Liver (tissue), 10 donors: ENCODE measurements around the gene ATP2C1. TPM values are rescaled to one million over a fixed set of nuclear protein-coding genes. Genes with fewer than 3 reads are reported as not detected.
A peak's percentile ranks its signal among the peaks of the same experiment; 100 is the strongest.

ENCODE experiments used
- DNase-seq: peaks from one replicate; pipeline ENCODE4 v3.0.0-alpha.2; 2017; ENCODE audit warnings: low spot score
- H3K27ac ChIP-seq, 2 donors: one replicate each; pipeline ENCODE4 v1.7.0; 2013; ENCODE audit warnings: inconsistent platforms in 2 of 2, low read length in 2 of 2, control low read depth in 1 of 2, low read depth in 1 of 2, mild to moderate bottlenecking in 1 of 2
- H3K27me3 ChIP-seq, 4 donors: one replicate each; pipeline versions ENCODE4 v1.6.1 to v1.7.0; 2013; ENCODE audit warnings: low read length in 3 of 4, inconsistent platforms in 1 of 4, mild to moderate bottlenecking in 1 of 4, moderate library complexity in 1 of 4; ENCODE audit not compliant: control insufficient read depth in 4 of 4, insufficient read depth in 4 of 4
- H3K36me3 ChIP-seq, 4 donors: one replicate each; pipeline versions ENCODE4 v1.6.1 to v1.7.0; 2013; ENCODE audit warnings: low read length in 3 of 4, mild to moderate bottlenecking in 3 of 4, low read depth in 1 of 4, moderate library complexity in 1 of 4; ENCODE audit not compliant: control insufficient read depth in 4 of 4, insufficient read depth in 3 of 4
- H3K4me1 ChIP-seq, 4 donors: one replicate each; pipeline versions ENCODE4 v1.6.1 to v1.7.0; 2013; ENCODE audit warnings: low read length in 3 of 4, mild to moderate bottlenecking in 3 of 4, moderate library complexity in 1 of 4; ENCODE audit not compliant: control insufficient read depth in 4 of 4, insufficient read depth in 4 of 4
- H3K4me3 ChIP-seq, 3 donors: one replicate each; pipeline versions ENCODE4 v1.6.1 to v1.7.0; 2013; ENCODE audit warnings: low read length in 3 of 3, control low read depth in 1 of 3, low read depth in 1 of 3, mild to moderate bottlenecking in 1 of 3
- H3K9ac ChIP-seq, 2 donors: one replicate each; pipeline ENCODE4 v1.7.0; 2013; ENCODE audit warnings: low read length in 2 of 2, mild to moderate bottlenecking in 2 of 2, moderate library complexity in 2 of 2, control low read depth in 1 of 2, low read depth in 1 of 2
- H3K9me3 ChIP-seq, 4 donors: one replicate each; pipeline versions ENCODE4 v1.6.1 to v1.7.0; 2013; ENCODE audit warnings: low read length in 3 of 4; ENCODE audit not compliant: control insufficient read depth in 4 of 4
- EGR1 ChIP-seq, 2 donors: IDR thresholded peaks; 2 replicates each; pipeline ENCODE4 v1.6.1; 2016 to 2018; ENCODE audit warnings: antibody characterized with exemption in 2 of 2, low read depth in 2 of 2
- FOXA2 ChIP-seq: IDR thresholded peaks from 2 replicates; pipeline ENCODE4 v1.6.1; 2016; ENCODE audit warnings: antibody characterized with exemption
- GABPA ChIP-seq, 2 donors: IDR thresholded peaks in 1 of 2; conservative IDR thresholded peaks in 1 of 2; 2 replicates each; pipeline ENCODE4 v1.6.1; 2016; ENCODE audit warnings: antibody characterized with exemption in 2 of 2, mild to moderate bottlenecking in 1 of 2, moderate library complexity in 1 of 2
- HNF4A ChIP-seq, 2 donors: conservative IDR thresholded peaks; 2 replicates each; pipeline ENCODE4 v1.6.1; 2016; ENCODE audit warnings: antibody characterized with exemption in 2 of 2, mild to moderate bottlenecking in 2 of 2
- JUND ChIP-seq, 2 donors: IDR thresholded peaks; 2 replicates each; pipeline ENCODE4 v1.6.1; 2016; ENCODE audit warnings: antibody characterized with exemption in 2 of 2
- NR2F2 ChIP-seq: IDR thresholded peaks from 2 replicates; pipeline ENCODE4 v1.6.1; 2016; ENCODE audit warnings: antibody characterized with exemption
- RAD21 ChIP-seq, 2 donors: IDR thresholded peaks; 2 replicates each; pipeline ENCODE4 v1.6.1; 2016; ENCODE audit warnings: antibody characterized with exemption in 2 of 2, mild to moderate bottlenecking in 2 of 2
- TAF1 ChIP-seq: conservative IDR thresholded peaks from 2 replicates; pipeline ENCODE4 v1.6.1; 2016; ENCODE audit warnings: antibody characterized with exemption, mild to moderate bottlenecking
- YY1 ChIP-seq: IDR thresholded peaks from 2 replicates; pipeline ENCODE4 v1.6.1; 2016; ENCODE audit warnings: antibody characterized with exemption, mild to moderate bottlenecking
- ZBTB33 ChIP-seq: IDR thresholded peaks from 2 replicates; pipeline ENCODE4 v1.6.1; 2016; ENCODE audit warnings: antibody characterized with exemption
- WGBS: extraction: QIAGEN DNeasy Blood & Tissue Kit; methylation state at CpG from one replicate; pipeline ENCODE4 v1.1.7; 2013; 5-methylcytosine and 5-hydroxymethylcytosine counted together
- polyA plus RNA-seq, 2 donors: library from polyadenylated mRNA; stranded (reverse) in 1 of 2; unstranded in 1 of 2; fragments of 200-250 nt in 1 of 2; fragments of >200 nt in 1 of 2; fragmentation: Nextera tagmentation in 1 of 2; extraction: Ambion mirVana in 1 of 2; gene quantifications; one replicate each; pipeline versions ENCODE4 v1.2.1 to v1.2.3, GENCODE V29; 2013 to 2015
- small RNA-seq: library from RNA; depleted of rRNA; stranded (forward); fragments of <200 nt; gene quantifications from one replicate; pipeline ENCODE3, GENCODE V24; 2014
- total RNA-seq, 2 donors: library from RNA; depleted of rRNA; stranded (reverse); fragments of >200 nt; gene quantifications; one replicate each; pipeline ENCODE4 v1.2.3, GENCODE V29; 2014
- TF ChIP-seq, protein P1 (sequence below): IDR thresholded peaks from 2 replicates; pipeline ENCODE4 v1.6.1; 2016; ENCODE audit warnings: antibody characterized with exemption
- TF ChIP-seq, protein P2 (sequence below): IDR thresholded peaks from 2 replicates; pipeline ENCODE4 v1.6.1; 2016; ENCODE audit warnings: antibody characterized with exemption, mild to moderate bottlenecking
- donor health status: healthy.
- donor health status: healthy.
- donor health status: healthy.
- donor health status: healthy.
- donor health status: healthy.

ATP2C1 gene
- total and polyA plus RNA-seq, 4 donors = 10.5 to 45.1 (median 25.2) TPM

- no peak for TF ChIP-seq YY1
These were observed 154.1 kb downstream of the ATP2C1 start (continued) for GRCh38 chr3:131048030-131048429.

DNA sequence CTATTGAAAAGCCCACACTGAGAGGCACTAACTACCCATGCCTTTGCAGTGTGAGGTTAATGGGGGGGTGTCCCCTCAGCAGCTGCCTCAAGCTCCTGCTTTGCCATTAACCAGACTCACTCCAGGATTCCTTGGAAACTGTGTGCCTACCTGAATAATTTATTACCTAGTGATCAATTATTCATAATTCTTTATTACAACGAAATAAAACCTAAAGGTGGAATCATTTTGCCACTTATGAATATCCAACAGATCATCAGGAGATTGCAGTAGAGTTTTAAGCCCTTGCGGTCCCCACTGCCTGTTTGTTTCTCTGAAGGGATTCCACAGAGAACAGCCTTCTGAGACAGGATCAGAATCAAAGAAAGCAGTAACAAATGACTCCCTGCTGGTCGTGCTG, 156.1 kb downstream of the ATP2C1 start:
- Histone ChIP-seq H3K36me3 (no peaks in the 10 kb centered on the region), H3K9me3 (peaks cover 0 to 1% (median 0%) of the 10 kb centered on the region in 4 donors), H3K4me1 (no peaks in the 10 kb centered on the region), H3K27me3 (no peaks in the 10 kb centered on the region), H3K9ac (no peak overlapping the region), H3K4me3 (no peak overlapping the region), H3K27ac (no peak overlapping the region)
- no peak for TF ChIP-seq HNF4A (conservative IDR thresholded peaks at IDR 0.05)
- no peak for TF ChIP-seq NR2F2
- TF ChIP-seq GABPA (IDR thresholded peaks at IDR 0.05 in 1 of 2, conservative IDR thresholded peaks at IDR 0.05 in 1 of 2) = no peak
- TF ChIP-seq, protein P1, sequence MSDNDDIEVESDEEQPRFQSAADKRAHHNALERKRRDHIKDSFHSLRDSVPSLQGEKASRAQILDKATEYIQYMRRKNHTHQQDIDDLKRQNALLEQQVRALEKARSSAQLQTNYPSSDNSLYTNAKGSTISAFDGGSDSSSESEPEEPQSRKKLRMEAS = no peak
- TF ChIP-seq RAD21 (IDR thresholded peaks at IDR 0.05) = no peak
- no peak for TF ChIP-seq EGR1 (IDR thresholded peaks at IDR 0.05; ENCODE audit: low read depth in 2 of 2)
- no peak for TF ChIP-seq FOXA2
- no peak for TF ChIP-seq JUND (IDR thresholded peaks at IDR 0.05)
- TF ChIP-seq, protein P2, sequence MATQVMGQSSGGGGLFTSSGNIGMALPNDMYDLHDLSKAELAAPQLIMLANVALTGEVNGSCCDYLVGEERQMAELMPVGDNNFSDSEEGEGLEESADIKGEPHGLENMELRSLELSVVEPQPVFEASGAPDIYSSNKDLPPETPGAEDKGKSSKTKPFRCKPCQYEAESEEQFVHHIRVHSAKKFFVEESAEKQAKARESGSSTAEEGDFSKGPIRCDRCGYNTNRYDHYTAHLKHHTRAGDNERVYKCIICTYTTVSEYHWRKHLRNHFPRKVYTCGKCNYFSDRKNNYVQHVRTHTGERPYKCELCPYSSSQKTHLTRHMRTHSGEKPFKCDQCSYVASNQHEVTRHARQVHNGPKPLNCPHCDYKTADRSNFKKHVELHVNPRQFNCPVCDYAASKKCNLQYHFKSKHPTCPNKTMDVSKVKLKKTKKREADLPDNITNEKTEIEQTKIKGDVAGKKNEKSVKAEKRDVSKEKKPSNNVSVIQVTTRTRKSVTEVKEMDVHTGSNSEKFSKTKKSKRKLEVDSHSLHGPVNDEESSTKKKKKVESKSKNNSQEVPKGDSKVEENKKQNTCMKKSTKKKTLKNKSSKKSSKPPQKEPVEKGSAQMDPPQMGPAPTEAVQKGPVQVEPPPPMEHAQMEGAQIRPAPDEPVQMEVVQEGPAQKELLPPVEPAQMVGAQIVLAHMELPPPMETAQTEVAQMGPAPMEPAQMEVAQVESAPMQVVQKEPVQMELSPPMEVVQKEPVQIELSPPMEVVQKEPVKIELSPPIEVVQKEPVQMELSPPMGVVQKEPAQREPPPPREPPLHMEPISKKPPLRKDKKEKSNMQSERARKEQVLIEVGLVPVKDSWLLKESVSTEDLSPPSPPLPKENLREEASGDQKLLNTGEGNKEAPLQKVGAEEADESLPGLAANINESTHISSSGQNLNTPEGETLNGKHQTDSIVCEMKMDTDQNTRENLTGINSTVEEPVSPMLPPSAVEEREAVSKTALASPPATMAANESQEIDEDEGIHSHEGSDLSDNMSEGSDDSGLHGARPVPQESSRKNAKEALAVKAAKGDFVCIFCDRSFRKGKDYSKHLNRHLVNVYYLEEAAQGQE = no peak
- TF ChIP-seq TAF1 = no peak
- TF ChIP-seq ZBTB33 = no peak
- 71% methylated on average over 3 of the region's 3 CpGs for WGBS
- no peak for DNase-seq

DNA sequence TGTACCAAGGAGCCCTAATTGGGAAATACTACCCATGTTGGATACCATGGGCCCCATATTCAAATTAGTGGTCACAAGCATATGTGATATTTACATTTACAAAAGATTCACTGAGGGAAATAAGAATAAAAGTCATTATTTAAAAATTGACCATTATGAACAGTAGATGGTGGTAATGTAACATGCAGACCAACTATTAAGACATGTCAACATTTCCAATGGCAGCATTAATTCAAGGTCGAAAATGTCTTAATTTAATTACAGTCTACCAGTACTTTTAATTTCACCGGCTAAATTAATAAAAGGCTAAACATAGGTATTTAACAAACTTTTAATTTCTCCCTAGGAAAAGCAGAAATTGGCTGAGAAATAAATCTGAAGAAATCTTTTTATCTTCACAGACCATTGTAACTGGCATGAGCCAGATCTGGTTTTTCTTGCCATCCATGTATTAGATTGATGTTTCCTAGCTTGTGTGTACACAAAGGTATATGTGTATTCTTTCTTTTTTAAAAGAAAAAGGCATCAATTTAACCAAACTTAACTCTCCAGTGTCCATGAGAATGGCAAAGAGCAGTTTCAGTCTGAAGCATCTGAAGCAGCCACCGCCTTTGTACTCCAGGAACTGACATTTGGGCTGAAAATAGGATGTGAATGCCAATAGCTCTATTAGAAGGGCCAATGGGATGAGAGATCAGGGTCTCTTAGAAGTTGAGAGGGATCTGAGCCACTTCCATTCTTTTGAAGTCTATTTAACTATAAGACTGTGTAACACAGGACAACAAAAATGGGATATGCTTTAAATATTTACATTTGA, 159.4 kb downstream of the ATP2C1 start:
- H3K9me3 ChIP-seq = no peaks in the 10 kb centered on the region
- H3K4me3 ChIP-seq = no peak overlapping the region
- no peak overlapping the region for H3K27ac ChIP-seq
- 94% methylated on average over 3 of the region's 3 CpGs for WGBS
- no peaks in the 10 kb centered on the region for H3K36me3 ChIP-seq
- no peaks in the 10 kb centered on the region for H3K27me3 ChIP-seq
- DNase-seq = no peak
- no peak for TF ChIP-seq NR2F2
- TF ChIP-seq RAD21 (IDR thresholded peaks at IDR 0.05) = peak; percentile 59 to 62
- H3K4me1 ChIP-seq = no peaks in the 10 kb centered on the region
- no peak overlapping the region for H3K9ac ChIP-seq

Small RNAs within 50 kb of the gene (small RNA-seq; reads per million reads assigned to genes)
- not detected for gene RF00019

Other genes starting within 250 kb of the ATP2C1 start
- gene PIK3R4, start 147.3 kb upstream of the ATP2C1 start, total RNA-seq = 10 to 100 TPM; 24.8 to 36.6 TPM
- gene PIK3R4, start 147.3 kb upstream of the ATP2C1 start, polyA plus RNA-seq = 10 to 100 TPM; 14.3 to 19.7 TPM
- gene ASTE1, start 132.7 kb downstream of the ATP2C1 start, total RNA-seq = 1 to 10 TPM; 4.6 to 6.0 TPM
- 1 to 10 TPM; 2.6 to 5.7 TPM for gene ASTE1, start 132.7 kb downstream of the ATP2C1 start, polyA plus RNA-seq
- gene NEK11, start 132.8 kb downstream of the ATP2C1 start, total RNA-seq = under 1 TPM; 0.84 to 0.92 TPM
- gene NEK11, start 132.8 kb downstream of the ATP2C1 start, polyA plus RNA-seq = under 1 TPM; 0.35 to 0.53 TPM